Liver (tissue), 9 donors: ENCODE measurements around the gene RCOR1. TPM values are rescaled to one million over a fixed set of nuclear protein-coding genes. Genes with fewer than 3 reads are reported as not detected.

ENCODE experiments used
- DNase-seq: peaks from one replicate; pipeline ENCODE4 v3.0.0-alpha.2; 2017; ENCODE audit warnings: low spot score
- H3K27ac ChIP-seq, 2 donors: one replicate each; pipeline ENCODE4 v1.7.0; 2013; ENCODE audit warnings: inconsistent platforms in 2 of 2, low read length in 2 of 2, control low read depth in 1 of 2, low read depth in 1 of 2, mild to moderate bottlenecking in 1 of 2
- H3K27me3 ChIP-seq, 4 donors: one replicate each; pipeline versions ENCODE4 v1.6.1 to v1.7.0; 2013; ENCODE audit warnings: low read length in 3 of 4, inconsistent platforms in 1 of 4, mild to moderate bottlenecking in 1 of 4, moderate library complexity in 1 of 4; ENCODE audit not compliant: control insufficient read depth in 4 of 4, insufficient read depth in 4 of 4
- H3K36me3 ChIP-seq, 4 donors: one replicate each; pipeline versions ENCODE4 v1.6.1 to v1.7.0; 2013; ENCODE audit warnings: low read length in 3 of 4, mild to moderate bottlenecking in 3 of 4, low read depth in 1 of 4, moderate library complexity in 1 of 4; ENCODE audit not compliant: control insufficient read depth in 4 of 4, insufficient read depth in 3 of 4
- H3K4me1 ChIP-seq, 4 donors: one replicate each; pipeline versions ENCODE4 v1.6.1 to v1.7.0; 2013; ENCODE audit warnings: low read length in 3 of 4, mild to moderate bottlenecking in 3 of 4, moderate library complexity in 1 of 4; ENCODE audit not compliant: control insufficient read depth in 4 of 4, insufficient read depth in 4 of 4
- H3K4me3 ChIP-seq, 3 donors: one replicate each; pipeline versions ENCODE4 v1.6.1 to v1.7.0; 2013; ENCODE audit warnings: low read length in 3 of 3, control low read depth in 1 of 3, low read depth in 1 of 3, mild to moderate bottlenecking in 1 of 3
- H3K9ac ChIP-seq, 2 donors: one replicate each; pipeline ENCODE4 v1.7.0; 2013; ENCODE audit warnings: low read length in 2 of 2, mild to moderate bottlenecking in 2 of 2, moderate library complexity in 2 of 2, control low read depth in 1 of 2, low read depth in 1 of 2
- H3K9me3 ChIP-seq, 4 donors: one replicate each; pipeline versions ENCODE4 v1.6.1 to v1.7.0; 2013; ENCODE audit warnings: low read length in 3 of 4; ENCODE audit not compliant: control insufficient read depth in 4 of 4
- CTCF ChIP-seq: fragments of 150-350 bp; IDR thresholded peaks from 2 replicates; pipeline ENCODE4 v1.5.1; 2017; ENCODE audit warnings: improper control_type of control experiment, low read depth, low read length; ENCODE audit not compliant: missing input control
- EGR1 ChIP-seq, 2 donors: IDR thresholded peaks; 2 replicates each; pipeline ENCODE4 v1.6.1; 2016 to 2018; ENCODE audit warnings: antibody characterized with exemption in 2 of 2, low read depth in 2 of 2
- FOXA2 ChIP-seq: IDR thresholded peaks from 2 replicates; pipeline ENCODE4 v1.6.1; 2016; ENCODE audit warnings: antibody characterized with exemption
- GABPA ChIP-seq, 2 donors: IDR thresholded peaks in 1 of 2; conservative IDR thresholded peaks in 1 of 2; 2 replicates each; pipeline ENCODE4 v1.6.1; 2016; ENCODE audit warnings: antibody characterized with exemption in 2 of 2, mild to moderate bottlenecking in 1 of 2, moderate library complexity in 1 of 2
- HNF4A ChIP-seq, 2 donors: conservative IDR thresholded peaks; 2 replicates each; pipeline ENCODE4 v1.6.1; 2016; ENCODE audit warnings: antibody characterized with exemption in 2 of 2, mild to moderate bottlenecking in 2 of 2
- HNF4G ChIP-seq: IDR thresholded peaks from 2 replicates; pipeline ENCODE4 v1.6.1; 2016; ENCODE audit warnings: antibody characterized with exemption
- JUND ChIP-seq, 2 donors: IDR thresholded peaks; 2 replicates each; pipeline ENCODE4 v1.6.1; 2016; ENCODE audit warnings: antibody characterized with exemption in 2 of 2
- MAX ChIP-seq: IDR thresholded peaks from 2 replicates; pipeline ENCODE4 v1.6.1; 2016; ENCODE audit warnings: antibody characterized with exemption
- NR2F2 ChIP-seq: IDR thresholded peaks from 2 replicates; pipeline ENCODE4 v1.6.1; 2016; ENCODE audit warnings: antibody characterized with exemption
- RAD21 ChIP-seq, 2 donors: IDR thresholded peaks; 2 replicates each; pipeline ENCODE4 v1.6.1; 2016; ENCODE audit warnings: antibody characterized with exemption in 2 of 2, mild to moderate bottlenecking in 2 of 2
- RXRA ChIP-seq, 2 donors: IDR thresholded peaks; 2 replicates each; pipeline ENCODE4 v1.6.1; 2017 to 2018; ENCODE audit warnings: antibody characterized with exemption in 2 of 2, mild to moderate bottlenecking in 1 of 2
- SP1 ChIP-seq: IDR thresholded peaks from 2 replicates; pipeline ENCODE4 v1.6.1; 2018; ENCODE audit warnings: antibody characterized with exemption, mild to moderate bottlenecking
- TAF1 ChIP-seq: conservative IDR thresholded peaks from 2 replicates; pipeline ENCODE4 v1.6.1; 2016; ENCODE audit warnings: antibody characterized with exemption, mild to moderate bottlenecking
- YY1 ChIP-seq: IDR thresholded peaks from 2 replicates; pipeline ENCODE4 v1.6.1; 2016; ENCODE audit warnings: antibody characterized with exemption, mild to moderate bottlenecking
- ZBTB33 ChIP-seq: IDR thresholded peaks from 2 replicates; pipeline ENCODE4 v1.6.1; 2016; ENCODE audit warnings: antibody characterized with exemption
- WGBS: extraction: QIAGEN DNeasy Blood & Tissue Kit; methylation state at CpG from one replicate; pipeline ENCODE4 v1.1.7; 2013; 5-methylcytosine and 5-hydroxymethylcytosine counted together
- polyA plus RNA-seq, 2 donors: library from polyadenylated mRNA; stranded (reverse) in 1 of 2; unstranded in 1 of 2; fragments of 200-250 nt in 1 of 2; fragments of >200 nt in 1 of 2; fragmentation: Nextera tagmentation in 1 of 2; extraction: Ambion mirVana in 1 of 2; gene quantifications; one replicate each; pipeline versions ENCODE4 v1.2.1 to v1.2.3, GENCODE V29; 2013 to 2015
- total RNA-seq, 2 donors: library from RNA; depleted of rRNA; stranded (reverse); fragments of >200 nt; gene quantifications; one replicate each; pipeline ENCODE4 v1.2.3, GENCODE V29; 2014
- donor health status: healthy.
- donor health status: healthy.
- donor health status: healthy.
- donor health status: healthy.
- donor health status: healthy.

The RCOR1 gene
- total and polyA plus RNA-seq, 4 donors = 4.2 to 17.0 (median 5.7) TPM

DNA sequence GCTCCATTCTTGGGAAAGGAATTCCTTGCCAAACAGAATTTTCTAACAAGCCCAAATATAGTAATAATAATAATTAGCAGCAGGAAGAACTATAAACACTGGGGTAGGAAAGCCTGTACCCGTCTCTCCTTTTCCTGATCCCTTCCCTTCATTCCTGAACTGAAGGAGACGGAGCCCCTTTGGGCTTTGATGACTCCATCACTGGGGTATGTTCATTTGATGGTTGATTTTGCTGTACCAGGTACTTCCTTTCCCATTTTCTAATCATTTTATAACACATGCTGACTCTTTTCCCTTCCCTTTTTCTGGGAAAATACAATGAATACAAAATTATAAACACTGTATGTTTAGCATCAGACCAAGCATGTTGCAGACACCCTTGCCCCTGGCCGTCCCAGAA is 3.6 kb upstream of the RCOR1 start:
- Histone ChIP-seq H3K27ac (no peak overlapping the region), H3K9me3 (no peaks in the 10 kb centered on the region), H3K4me1 (peaks cover 3 to 5% (median 4%) of the 10 kb centered on the region in 4 donors), H3K4me3 (no peak overlapping the region), H3K9ac (no peak overlapping the region), H3K36me3 (no peaks in the 10 kb centered on the region), H3K27me3 (no peaks in the 10 kb centered on the region)
- no peak for DNase-seq
- TF ChIP-seq JUND (IDR thresholded peaks at IDR 0.05) (no peak), EGR1 (IDR thresholded peaks at IDR 0.05; ENCODE audit: low read depth in 2 of 2) (no peak), TAF1 (no peak), RAD21 (IDR thresholded peaks at IDR 0.05) (no peak), SP1 (no peak), YY1 (no peak), FOXA2 (no peak), HNF4G (no peak), MAX (no peak), HNF4A (conservative IDR thresholded peaks at IDR 0.05) (no peak), GABPA (IDR thresholded peaks at IDR 0.05 in 1 of 2, conservative IDR thresholded peaks at IDR 0.05 in 1 of 2) (no peak), NR2F2 (no peak), RXRA (IDR thresholded peaks at IDR 0.05) (no peak), ZBTB33 (no peak), CTCF (no peak)
- WGBS = 79% methylated on average over 3 of the region's 3 CpGs

DNA sequence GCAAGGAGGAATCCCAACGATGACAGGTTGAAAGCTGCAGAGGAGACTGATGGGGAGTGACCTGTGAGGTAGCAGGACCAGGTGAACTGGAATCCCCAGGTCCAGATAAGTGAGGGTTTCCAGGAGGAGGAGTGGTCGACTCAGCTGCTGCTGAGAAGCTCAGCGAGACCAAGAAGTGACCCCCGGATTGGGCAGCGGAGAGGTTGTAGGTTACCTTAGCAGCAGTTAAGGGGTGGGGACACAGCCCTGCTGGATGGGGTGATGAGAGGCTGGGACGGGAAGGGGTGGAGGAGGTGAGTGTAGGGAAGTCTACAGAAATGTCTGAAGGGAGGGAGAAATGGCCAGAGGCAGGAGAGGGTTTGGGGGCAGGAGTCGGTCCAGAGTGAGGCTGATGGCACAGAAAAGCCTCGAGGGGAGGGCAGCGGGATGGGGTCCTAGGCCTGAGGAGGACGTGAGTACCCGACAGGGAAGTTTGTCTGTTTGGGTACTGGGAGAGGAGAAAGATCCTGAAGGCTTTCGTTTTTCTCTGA is 2.6 kb upstream of the RCOR1 start:
- no peak overlapping the region for H3K4me3 ChIP-seq
- DNase-seq = no peak
- TF ChIP-seq YY1 = no peak
- no peak for TF ChIP-seq HNF4A (conservative IDR thresholded peaks at IDR 0.05)
- no peak for TF ChIP-seq NR2F2
- TF ChIP-seq GABPA (IDR thresholded peaks at IDR 0.05 in 1 of 2, conservative IDR thresholded peaks at IDR 0.05 in 1 of 2) = no peak
- H3K27ac ChIP-seq = no peak overlapping the region
- 75% methylated on average over 12 of the region's 12 CpGs for WGBS
- no peaks in the 10 kb centered on the region for H3K36me3 ChIP-seq
- no peak overlapping the region for H3K9ac ChIP-seq
- no peaks in the 10 kb centered on the region for H3K27me3 ChIP-seq
- H3K9me3 ChIP-seq = no peaks in the 10 kb centered on the region
- H3K4me1 ChIP-seq = peaks cover 4 to 13% (median 10%) of the 10 kb centered on the region in 4 donors

- no peaks in the 10 kb centered on the region for H3K36me3 ChIP-seq
- peaks cover 4 to 13% (median 10%) of the 10 kb centered on the region in 4 donors for H3K4me1 ChIP-seq
- H3K9me3 ChIP-seq = no peaks in the 10 kb centered on the region
- H3K9ac ChIP-seq = no peak overlapping the region
- no peaks in the 10 kb centered on the region for H3K27me3 ChIP-seq
- TF ChIP-seq CTCF (peak; percentile 25), TAF1 (no peak), RAD21 (IDR thresholded peaks at IDR 0.05) (peak in 1 of 2 donors; percentile 23)
- no peak overlapping the region for H3K4me3 ChIP-seq
- WGBS = 71% methylated on average over 13 of the region's 13 CpGs
- peak; percentile 43 for DNase-seq
- peak overlapping the region; percentile 99 for H3K27ac ChIP-seq
Observed at GRCh38 chr14:102590667-102591099, 1.8 kb upstream of the RCOR1 start.
